ENCODE results near the gene SRGAP2C. TPM values are rescaled to one million over a fixed set of nuclear protein-coding genes. Genes with fewer than 3 reads are reported as not detected.
A peak's percentile ranks its signal among the peaks of the same experiment; 100 is the strongest.
"Not testable (repeated sequence)": the region's sequence is repeated elsewhere in the genome, so short reads cannot be mapped to it uniquely, and the experiment has no call there.

Gene SRGAP2C
- 10 to 100 TPM; 20.3 to 26.4 TPM for total RNA-seq

- H3K36me3 Mint-ChIP-seq; H3K9me3 Mint-ChIP-seq; POLR2A ChIA-PET; intact Hi-C loops (cut with micrococcal nuclease); H3K27me3 Mint-ChIP-seq; H3K4me1 Mint-ChIP-seq (ENCODE audit: low read depth); CTCF ChIA-PET: not testable (repeated sequence)
- DNase-seq = peak; percentile 95
- Mint-ChIP-seq H3K4me3 (peak within 1 kb of the TSS; percentile 86), H3K27ac (peak within 1 kb of the TSS; percentile 87)
Observed at GRCh38 chr1:121184290-121185127, at the start of gene SRGAP2C, which contains the start of gene FAM72B. TSS of gene SRGAP2C (plus strand) at chr1:121184975. CDS start at chr1:121187447, 2,472 bp downstream. TSS of gene FAM72B (minus strand) at chr1:121184340. CDS start at chr1:121183489, 851 bp downstream.

- H3K27me3 Mint-ChIP-seq; H3K4me1 Mint-ChIP-seq (ENCODE audit: low read depth); CTCF ChIA-PET; H3K4me3 Mint-ChIP-seq; H3K9me3 Mint-ChIP-seq; H3K27ac Mint-ChIP-seq; POLR2A ChIA-PET; H3K36me3 Mint-ChIP-seq; intact Hi-C loops (cut with micrococcal nuclease); DNase-seq: not testable (repeated sequence)
Observed at GRCh38 chr1:121140393-121140792, 44.4 kb upstream of the SRGAP2C start.

DNA sequence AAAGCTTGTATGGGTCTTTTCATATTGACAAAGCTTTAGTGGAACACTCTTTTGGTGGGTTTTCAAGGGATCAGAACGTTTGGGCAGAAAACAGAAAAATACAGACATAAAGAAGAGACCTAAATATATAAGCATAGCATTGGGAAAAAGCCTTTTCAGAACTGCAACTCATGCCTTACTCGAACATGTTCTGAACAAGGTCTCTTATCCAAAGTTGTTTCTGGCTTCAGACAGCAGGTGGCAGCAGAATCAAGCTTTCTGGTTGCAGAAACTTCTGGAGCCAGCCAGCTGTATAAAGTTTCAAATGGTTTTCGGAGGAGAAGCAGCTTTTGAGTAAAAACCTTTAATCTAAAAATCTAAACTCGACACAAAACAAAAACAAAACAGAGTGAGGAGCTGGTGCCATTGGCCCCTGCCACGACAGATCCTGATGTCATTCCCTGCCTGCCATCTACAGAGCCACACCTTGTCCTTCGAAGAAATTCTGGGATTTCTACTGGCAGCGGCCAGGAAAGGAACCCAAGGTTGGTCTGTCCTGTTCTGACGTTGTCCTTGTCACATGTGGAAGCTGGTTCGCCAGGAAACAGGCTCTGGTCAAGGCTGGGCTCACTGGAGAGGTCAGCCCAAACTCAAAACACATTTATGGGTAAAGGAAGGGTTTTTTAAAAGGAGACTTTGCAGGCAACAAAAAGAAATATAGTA is 36.1 kb upstream of the SRGAP2C start:
- intact Hi-C loops (cut with micrococcal nuclease); H3K27me3 Mint-ChIP-seq; H3K4me3 Mint-ChIP-seq; DNase-seq; POLR2A ChIA-PET; H3K9me3 Mint-ChIP-seq; H3K4me1 Mint-ChIP-seq (ENCODE audit: low read depth); CTCF ChIA-PET; H3K36me3 Mint-ChIP-seq; H3K27ac Mint-ChIP-seq: not testable (repeated sequence)

DNA sequence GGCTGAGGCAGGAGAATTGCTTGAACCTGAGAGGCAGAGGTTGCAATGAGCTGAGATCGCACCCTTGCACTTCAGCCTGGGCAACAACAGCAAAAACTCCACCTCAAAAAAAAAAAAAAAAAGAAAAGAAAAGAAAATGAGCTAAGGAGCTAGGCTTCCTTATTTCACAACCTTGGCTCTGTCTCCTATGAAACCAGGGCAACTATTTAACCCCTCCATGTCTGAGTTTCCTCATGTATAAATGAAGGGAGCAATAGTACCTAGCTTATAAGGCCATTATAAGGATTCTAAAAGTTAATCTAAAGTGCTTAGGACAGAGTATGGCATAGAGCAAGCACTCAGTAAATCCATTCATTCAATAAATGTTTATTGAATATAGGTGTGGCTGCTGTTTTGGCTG is 33.5 kb upstream of the SRGAP2C start:
- CTCF ChIA-PET; H3K4me3 Mint-ChIP-seq; H3K9me3 Mint-ChIP-seq; POLR2A ChIA-PET; H3K36me3 Mint-ChIP-seq; H3K27me3 Mint-ChIP-seq; H3K4me1 Mint-ChIP-seq (ENCODE audit: low read depth); intact Hi-C loops (cut with micrococcal nuclease); H3K27ac Mint-ChIP-seq; DNase-seq: not testable (repeated sequence)

DNA sequence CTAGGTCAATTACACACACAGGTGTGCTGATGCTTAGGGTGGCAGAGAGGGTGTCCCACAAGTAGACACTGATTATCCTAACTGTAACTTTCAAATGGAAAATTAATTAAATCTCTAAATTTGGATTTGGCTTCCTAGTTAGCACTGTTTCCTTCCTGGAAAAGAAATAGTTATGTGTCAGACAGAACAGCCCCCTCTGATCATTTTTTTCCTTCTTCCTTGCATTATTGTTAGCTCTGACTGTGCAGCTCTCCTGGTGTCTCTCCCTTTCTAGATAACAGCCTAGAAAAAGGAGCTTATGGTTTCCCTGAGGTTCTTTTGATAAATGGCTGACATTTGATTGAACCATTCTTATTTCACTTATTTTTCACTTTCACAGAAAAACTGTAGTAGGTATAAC is 32.0 kb upstream of the SRGAP2C start:
- H3K9me3 Mint-ChIP-seq; intact Hi-C loops (cut with micrococcal nuclease); CTCF ChIA-PET; H3K4me3 Mint-ChIP-seq; POLR2A ChIA-PET; H3K4me1 Mint-ChIP-seq (ENCODE audit: low read depth); H3K36me3 Mint-ChIP-seq; H3K27ac Mint-ChIP-seq; DNase-seq; H3K27me3 Mint-ChIP-seq: not testable (repeated sequence)

- intact Hi-C loops (cut with micrococcal nuclease); CTCF ChIA-PET; H3K27me3 Mint-ChIP-seq; H3K27ac Mint-ChIP-seq; H3K4me3 Mint-ChIP-seq; DNase-seq; H3K36me3 Mint-ChIP-seq; H3K4me1 Mint-ChIP-seq (ENCODE audit: low read depth); H3K9me3 Mint-ChIP-seq; POLR2A ChIA-PET: not testable (repeated sequence)
Observed at GRCh38 chr1:121154811-121155210, 30.0 kb upstream of the SRGAP2C start.

- POLR2A ChIA-PET; CTCF ChIA-PET; DNase-seq; H3K27ac Mint-ChIP-seq; intact Hi-C loops (cut with micrococcal nuclease); H3K27me3 Mint-ChIP-seq; H3K4me1 Mint-ChIP-seq (ENCODE audit: low read depth); H3K9me3 Mint-ChIP-seq; H3K4me3 Mint-ChIP-seq; H3K36me3 Mint-ChIP-seq: not testable (repeated sequence)
Observed at GRCh38 chr1:121155671-121156358, 29.0 kb upstream of the SRGAP2C start.

- POLR2A ChIA-PET = not testable (repeated sequence)
Observed at GRCh38 chr1:121156958-121157603, 27.7 kb upstream of the SRGAP2C start.

GRCh38 chr1:121157609-121158008 is 27.2 kb upstream of the SRGAP2C start:
- H3K27me3 Mint-ChIP-seq; H3K9me3 Mint-ChIP-seq; H3K4me3 Mint-ChIP-seq; DNase-seq; intact Hi-C loops (cut with micrococcal nuclease); H3K4me1 Mint-ChIP-seq (ENCODE audit: low read depth); POLR2A ChIA-PET; H3K27ac Mint-ChIP-seq; CTCF ChIA-PET; H3K36me3 Mint-ChIP-seq: not testable (repeated sequence)

More at GRCh38 chr1:121156958-121157603, 27.7 kb upstream of the SRGAP2C start:
- H3K36me3 Mint-ChIP-seq; H3K27me3 Mint-ChIP-seq; DNase-seq; H3K4me3 Mint-ChIP-seq; H3K27ac Mint-ChIP-seq; CTCF ChIA-PET; intact Hi-C loops (cut with micrococcal nuclease); H3K9me3 Mint-ChIP-seq; H3K4me1 Mint-ChIP-seq (ENCODE audit: low read depth): not testable (repeated sequence)

- DNase-seq; POLR2A ChIA-PET; intact Hi-C loops (cut with micrococcal nuclease); H3K27me3 Mint-ChIP-seq; H3K9me3 Mint-ChIP-seq; H3K4me3 Mint-ChIP-seq; H3K4me1 Mint-ChIP-seq (ENCODE audit: low read depth); CTCF ChIA-PET; H3K36me3 Mint-ChIP-seq; H3K27ac Mint-ChIP-seq: not testable (repeated sequence)
Observed at GRCh38 chr1:121160118-121160517, 24.7 kb upstream of the SRGAP2C start.

DNA sequence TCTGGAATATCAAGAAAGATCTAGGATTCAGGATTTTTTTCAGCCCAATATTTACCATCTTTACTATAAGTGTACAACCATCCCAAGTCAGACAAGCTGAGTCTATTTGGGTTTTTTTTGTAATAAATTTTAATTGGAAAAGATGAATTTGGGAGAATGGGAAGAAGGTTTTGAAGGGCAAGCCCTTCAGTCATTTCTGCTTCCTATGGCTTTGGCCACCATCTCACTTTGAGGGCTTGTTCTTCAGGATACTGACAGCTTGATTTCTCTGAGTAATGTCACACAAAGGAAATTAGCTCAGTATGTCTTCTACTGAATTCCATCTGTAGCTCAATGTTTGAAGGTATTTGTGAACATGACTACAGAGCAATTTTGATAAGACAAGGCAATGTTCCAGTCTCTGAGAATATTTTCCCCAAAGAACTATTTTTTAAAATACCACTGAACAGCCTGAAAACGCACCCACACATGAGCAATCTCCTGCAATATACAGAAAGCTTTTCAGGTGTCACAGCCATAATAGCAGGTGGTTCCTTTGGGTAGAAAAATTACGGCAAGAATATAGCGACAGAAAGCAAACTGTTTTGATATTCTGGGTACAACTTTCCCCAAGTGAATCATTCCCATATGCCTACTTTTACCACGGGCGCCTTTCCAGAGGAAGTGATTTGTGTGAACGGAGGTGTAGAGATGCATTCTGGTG is 23.4 kb upstream of the SRGAP2C start:
- DNase-seq; H3K27me3 Mint-ChIP-seq; CTCF ChIA-PET; H3K4me3 Mint-ChIP-seq; H3K9me3 Mint-ChIP-seq; POLR2A ChIA-PET; H3K36me3 Mint-ChIP-seq; H3K4me1 Mint-ChIP-seq (ENCODE audit: low read depth); H3K27ac Mint-ChIP-seq; intact Hi-C loops (cut with micrococcal nuclease): not testable (repeated sequence)
